ENCODE results near the gene SLCO6A1. TPM values are rescaled to one million over a fixed set of nuclear protein-coding genes. Genes with fewer than 3 reads are reported as not detected.

Gene SLCO6A1
- total RNA-seq, 1 experiment from 2014 or later, result not detected

GRCh38 chr5:102341681-102342288 is 157.0 kb downstream of the SLCO6A1 start:
- Histone ChIP-seq H3K27me3 (0 out of 2 replicates have a peak, but pooled peaks cover 2% of the 10 kb centered on the region), H3K9me3 (no peaks in the 10 kb centered on the region), H3K4me3 (no peak overlapping the region), H3K36me3 (no peaks in the 10 kb centered on the region)
- no peak for DNase-seq

GRCh38 chr5:102324714-102325113 is 174.1 kb downstream of the SLCO6A1 start:
- Histone ChIP-seq H3K27me3 (no peaks in the 10 kb centered on the region), H3K9me3 (no peaks in the 10 kb centered on the region), H3K4me3 (no peak overlapping the region), H3K36me3 (no peaks in the 10 kb centered on the region)
- DNase-seq, result no peak

Other genes with a start within 250 kb of the SLCO6A1 start
- gene SLCO4C1, start 202.7 kb downstream of the SLCO6A1 start, total RNA-seq (2014; rRNA removed; shearing (Covaris generic); ENCODE audit: low replicate concordance), result not detected in 2 replicates